Activated CD8-positive, alpha-beta T cell treated with anti-CD3 and anti-CD28 coated beads, Interleukin-2, amount 10 ng/mL, durations not matched to agents 7 days and 5 days (primary cell): ENCODE data around the gene NCOA7. TPM values are rescaled to one million over a fixed set of nuclear protein-coding genes. Genes with fewer than 3 reads are reported as not detected.
A peak's percentile ranks its signal among the peaks of the same experiment; 100 is the strongest.
"Not testable (repeated sequence)": the region's sequence is repeated elsewhere in the genome, so short reads cannot be mapped to it uniquely, and the experiment has no call there.

Experiments
- ATAC-seq: fragments of 150-1000 bp; cut with Tn5 transposase; one replicate; pipeline ENCODE4 v1.10.0; 2021; ENCODE audit warnings: moderate library complexity
- CTCF ChIA-PET: fragments of 350-600 bp; sonication (Branson Sonifier 250); formaldehyde crosslinking; loops from one replicate; lab custom pipeline; 2021; ENCODE audit warnings: antibody characterized with exemption; lab: Charles Lee
- POLR2A ChIA-PET: fragments of 350-600 bp; sonication (Branson Sonifier 250); formaldehyde crosslinking; loops from one replicate; lab custom pipeline; 2021; ENCODE audit warnings: antibody characterized with exemption; lab: Charles Lee
- DNase-seq: peaks from one replicate; pipeline ENCODE4 v3.0.0-alpha.2; 2020
- H3K27ac Mint-ChIP-seq: one replicate; pipeline ENCODE4 v1.8.0; 2021; ENCODE audit warnings: mild to moderate bottlenecking, mixed read lengths
- H3K27me3 Mint-ChIP-seq: one replicate; pipeline ENCODE4 v1.8.0; 2021; ENCODE audit warnings: low read depth, mixed read lengths
- H3K36me3 Mint-ChIP-seq: one replicate; pipeline ENCODE4 v1.8.0; 2021; ENCODE audit warnings: low read depth, mixed read lengths
- H3K4me1 Mint-ChIP-seq: one replicate; pipeline ENCODE4 v1.8.0; 2021; ENCODE audit warnings: low read depth, mixed read lengths
- H3K4me3 Mint-ChIP-seq: one replicate; pipeline ENCODE4 v1.8.0; 2021; ENCODE audit warnings: mild to moderate bottlenecking, mixed read lengths
- H3K9me3 Mint-ChIP-seq: one replicate; pipeline ENCODE4 v1.8.0; 2022; ENCODE audit warnings: mixed read lengths; ENCODE audit not compliant: insufficient read depth
- total RNA-seq, 2 experiments: library from RNA; stranded (reverse); gene quantifications; one replicate each; pipeline ENCODE4 v1.2.3, GENCODE V29; 2021

Gene NCOA7
- total RNA-seq, 2 experiments from 2014 or later = 27.8 to 31.7 TPM

DNA sequence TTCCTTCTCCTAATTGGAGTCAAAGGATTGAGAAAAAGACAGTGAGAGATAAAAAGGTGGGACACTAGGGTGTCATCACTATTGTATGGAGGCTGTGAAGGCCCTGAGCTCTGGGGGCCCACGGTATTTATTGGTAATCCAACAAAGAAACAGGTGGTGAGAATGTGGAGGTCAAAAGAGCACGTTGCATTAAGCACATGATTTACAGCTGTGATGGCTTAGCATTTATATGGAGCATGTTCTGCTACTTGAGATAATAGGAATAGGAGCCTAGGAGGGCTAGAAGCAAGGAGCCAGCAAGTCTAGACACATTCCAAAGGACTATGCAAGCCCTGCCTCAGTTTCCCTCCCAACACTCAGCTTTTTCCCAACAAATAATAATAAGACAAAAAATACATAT is 121.7 kb downstream of the NCOA7 start:
- DNase-seq, POLR2A ChIA-PET, ATAC-seq, H3K27ac Mint-ChIP-seq, H3K9me3 Mint-ChIP-seq, H3K27me3 Mint-ChIP-seq, CTCF ChIA-PET, H3K4me3 Mint-ChIP-seq: not testable (repeated sequence)
- Mint-ChIP-seq H3K4me1 (peaks cover 11% of the 10 kb centered on the region), H3K36me3 (peaks cover 28% of the 10 kb centered on the region)

DNA sequence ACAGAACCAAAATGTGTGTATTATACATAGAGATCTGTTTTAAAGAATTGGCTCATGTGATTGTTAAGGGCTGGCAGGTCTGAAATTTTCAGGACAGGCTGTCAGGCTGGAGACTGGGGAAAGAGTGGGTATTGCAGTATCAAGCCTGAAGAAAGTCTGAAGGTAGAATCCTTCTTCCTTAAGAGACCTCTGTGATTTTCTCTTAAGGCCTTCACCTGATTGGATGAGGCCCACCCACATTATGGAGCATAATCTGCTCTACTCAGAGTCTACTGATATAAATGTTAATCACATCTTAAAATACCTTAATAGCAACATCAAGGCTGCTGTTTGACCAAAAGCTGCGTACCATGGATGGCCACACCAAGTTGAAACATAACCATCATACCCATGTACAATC is 122.4 kb downstream of the NCOA7 start:
- Mint-ChIP-seq H3K9me3 (no peaks in the 10 kb centered on the region), H3K4me3 (no peak overlapping the region), H3K27me3 (no peaks in the 10 kb centered on the region), H3K4me1 (peaks cover 11% of the 10 kb centered on the region), H3K27ac (no peak overlapping the region), H3K36me3 (peaks cover 34% of the 10 kb centered on the region)
- CTCF ChIA-PET = interaction anchor here (1.8 to 3.1 kb wide), 2 partner anchors 43 to 61 kb away, joined by 4 to 24 read pairs; partner anchors contain the start of gene HINT3
- ATAC-seq (no peak), DNase-seq (no peak)
- POLR2A ChIA-PET = no interaction called here

DNA sequence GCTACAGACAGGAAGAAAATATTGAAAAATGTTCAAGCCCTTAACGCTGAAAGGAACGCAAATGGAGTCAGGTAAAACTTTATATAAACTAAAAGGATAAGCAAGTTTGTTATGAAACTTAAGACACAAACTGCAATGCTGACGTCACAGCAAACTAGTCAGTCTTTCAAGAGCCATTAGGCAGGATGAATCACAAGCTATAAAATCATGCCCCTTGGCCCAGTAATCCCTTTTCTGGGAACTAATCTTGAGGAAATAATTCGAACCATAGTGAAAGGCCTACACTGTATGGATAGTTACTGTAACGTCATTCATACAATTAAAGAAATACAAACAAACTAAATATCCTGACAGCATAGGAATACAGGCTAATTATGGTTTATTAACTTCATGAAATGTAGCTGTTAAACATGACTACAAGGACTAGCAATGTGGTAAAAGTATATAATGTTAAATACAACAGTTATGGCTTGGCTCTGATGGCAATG is 123.1 kb downstream of the NCOA7 start:
- no peak for ATAC-seq
- Mint-ChIP-seq H3K4me1 (peaks cover 18% of the 10 kb centered on the region), H3K4me3 (no peak overlapping the region), H3K9me3 (no peaks in the 10 kb centered on the region), H3K36me3 (peaks cover 38% of the 10 kb centered on the region), H3K27me3 (no peaks in the 10 kb centered on the region), H3K27ac (no peak overlapping the region)
- ChIA-PET CTCF (interaction anchor here (1.1 to 3.1 kb wide), 4 partner anchors 8 to 122 kb away, joined by 4 to 24 read pairs (median 5); partner anchors contain the start of gene HINT3), POLR2A (no interaction called here)
- no peak for DNase-seq

DNA sequence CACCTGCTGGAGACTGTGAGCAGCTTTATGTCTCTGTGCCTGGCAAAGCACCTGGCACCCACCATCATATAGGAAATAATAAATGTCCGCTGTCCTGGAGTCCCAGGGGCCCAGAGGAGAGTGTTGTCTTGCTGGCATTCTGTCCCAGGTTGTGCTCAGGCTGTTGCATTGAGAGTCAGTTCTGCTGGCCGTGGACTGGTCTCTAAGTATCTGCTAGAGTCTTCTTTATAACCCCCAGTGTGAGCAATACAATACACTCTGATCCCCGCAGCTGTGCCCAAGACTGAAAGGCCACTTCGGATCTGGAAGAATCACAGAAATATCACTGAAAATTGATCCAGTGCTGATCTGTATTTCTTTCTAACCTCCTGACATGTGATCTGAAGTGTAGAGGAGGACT is 127.5 kb downstream of the NCOA7 start:
- H3K27me3 Mint-ChIP-seq = no peaks in the 10 kb centered on the region
- ATAC-seq (no peak), DNase-seq (no peak)
- H3K4me3 Mint-ChIP-seq = no peak overlapping the region
- ChIA-PET POLR2A (interaction anchor here (0.6 to 6.6 kb wide), 7 partner anchors 39 to 1481 kb away, joined by 3 to 47 read pairs (median 5); partner anchors contain the start of genes HINT3 and NCOA7), CTCF (interaction anchor here (1.0 to 6.1 kb wide), 6 partner anchors 11 to 137 kb away, joined by 3 to 60 read pairs (median 7); partner anchors contain the start of genes HINT3 and NCOA7)
- peak overlapping the region; percentile 87 for H3K27ac Mint-ChIP-seq
- H3K36me3 Mint-ChIP-seq = peaks cover 74% of the 10 kb centered on the region
- peaks cover 33% of the 10 kb centered on the region for H3K4me1 Mint-ChIP-seq
- no peaks in the 10 kb centered on the region for H3K9me3 Mint-ChIP-seq

DNA sequence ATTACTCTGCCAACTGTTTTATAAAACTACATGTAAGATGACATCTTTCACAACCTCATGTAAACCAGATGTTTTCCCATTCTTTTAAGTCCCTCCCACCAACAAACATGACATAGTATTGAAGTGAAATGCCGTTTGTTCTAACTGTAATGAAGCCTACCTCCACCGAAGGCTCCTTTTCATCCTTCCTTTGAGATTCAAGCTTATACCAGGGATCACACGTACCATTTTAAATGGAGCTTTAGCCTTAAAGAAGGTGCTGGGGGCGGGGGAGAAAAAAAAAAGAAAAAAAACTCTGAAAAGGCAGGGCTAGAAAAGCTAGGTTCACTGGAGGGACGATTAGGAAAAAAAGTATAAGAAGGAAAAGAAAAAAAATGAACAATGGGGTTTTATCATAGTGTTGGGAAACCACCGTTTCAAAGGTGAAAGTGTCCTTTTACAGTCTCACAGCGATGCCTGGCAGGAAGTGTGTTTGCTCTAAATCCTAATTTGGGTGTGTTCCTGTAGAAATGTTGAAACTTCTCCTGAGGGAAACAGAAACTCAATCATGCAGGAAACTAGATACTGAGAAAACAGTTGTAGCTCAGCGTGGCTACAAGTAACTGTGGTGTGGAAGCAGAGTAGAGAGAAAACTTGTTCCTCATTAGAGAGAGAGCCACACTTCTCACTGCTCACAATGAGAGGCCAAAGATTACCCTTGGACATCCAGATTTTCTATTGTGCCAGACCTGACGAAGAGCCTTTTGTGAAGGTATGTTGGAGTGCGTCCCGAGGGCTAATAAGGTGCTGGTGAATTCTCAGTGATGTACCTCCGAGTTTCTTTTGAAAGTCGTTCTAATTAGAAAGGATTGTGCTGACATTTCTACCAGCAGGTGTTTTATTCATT is 128.2 kb downstream of the NCOA7 start:
- DNase-seq (peak; percentile 64), ATAC-seq (peak; percentile 93)
- Mint-ChIP-seq H3K36me3 (peaks cover 79% of the 10 kb centered on the region), H3K27me3 (no peaks in the 10 kb centered on the region), H3K9me3 (no peaks in the 10 kb centered on the region), H3K4me3 (peak overlapping the region; percentile 75), H3K4me1 (peaks cover 40% of the 10 kb centered on the region), H3K27ac (peak overlapping the region; percentile 87)
- POLR2A ChIA-PET = interaction anchor here (0.6 to 6.6 kb wide), 6 partner anchors 16 to 178 kb away, joined by 3 to 47 read pairs (median 8); partner anchors contain the start of genes HINT3 and NCOA7
- CTCF ChIA-PET = interaction anchor here (1.0 to 6.1 kb wide), 10 partner anchors 8 to 138 kb away, joined by 3 to 60 read pairs (median 6); partner anchors contain the start of genes HINT3 and NCOA7

DNA sequence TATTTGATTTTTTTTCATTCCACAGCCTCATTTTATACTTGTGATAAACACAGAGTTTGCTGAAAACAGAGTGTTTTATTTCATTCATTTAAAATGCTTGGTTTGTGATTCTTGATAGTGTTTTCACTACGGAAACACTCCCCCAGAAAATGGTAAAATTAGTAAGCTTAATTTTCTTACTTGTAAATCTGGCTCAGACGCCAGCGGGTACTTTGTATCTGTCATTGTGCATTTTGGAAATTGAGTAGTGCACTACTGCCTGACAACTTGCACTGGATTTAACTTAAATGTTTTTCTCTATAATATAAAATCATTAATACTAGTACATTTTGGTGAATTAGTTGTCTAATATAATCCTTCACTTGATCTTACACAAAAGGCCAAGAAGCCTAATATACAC is 128.9 kb downstream of the NCOA7 start:
- DNase-seq (no peak), ATAC-seq (no peak)
- no peaks in the 10 kb centered on the region for H3K9me3 Mint-ChIP-seq
- ChIA-PET CTCF (interaction anchor here (1.0 to 6.1 kb wide), 10 partner anchors 9 to 139 kb away, joined by 3 to 60 read pairs (median 6); partner anchors contain the start of genes HINT3 and NCOA7), POLR2A (interaction anchor here (0.8 to 6.6 kb wide), 4 partner anchors 15 to 138 kb away, joined by 3 to 47 read pairs (median 12); partner anchors contain the start of genes HINT3 and NCOA7)
- H3K27me3 Mint-ChIP-seq = no peaks in the 10 kb centered on the region
- H3K36me3 Mint-ChIP-seq = peaks cover 83% of the 10 kb centered on the region
- H3K4me3 Mint-ChIP-seq = peak overlapping the region; percentile 75
- peak overlapping the region; percentile 87 for H3K27ac Mint-ChIP-seq
- H3K4me1 Mint-ChIP-seq = peaks cover 47% of the 10 kb centered on the region

DNA sequence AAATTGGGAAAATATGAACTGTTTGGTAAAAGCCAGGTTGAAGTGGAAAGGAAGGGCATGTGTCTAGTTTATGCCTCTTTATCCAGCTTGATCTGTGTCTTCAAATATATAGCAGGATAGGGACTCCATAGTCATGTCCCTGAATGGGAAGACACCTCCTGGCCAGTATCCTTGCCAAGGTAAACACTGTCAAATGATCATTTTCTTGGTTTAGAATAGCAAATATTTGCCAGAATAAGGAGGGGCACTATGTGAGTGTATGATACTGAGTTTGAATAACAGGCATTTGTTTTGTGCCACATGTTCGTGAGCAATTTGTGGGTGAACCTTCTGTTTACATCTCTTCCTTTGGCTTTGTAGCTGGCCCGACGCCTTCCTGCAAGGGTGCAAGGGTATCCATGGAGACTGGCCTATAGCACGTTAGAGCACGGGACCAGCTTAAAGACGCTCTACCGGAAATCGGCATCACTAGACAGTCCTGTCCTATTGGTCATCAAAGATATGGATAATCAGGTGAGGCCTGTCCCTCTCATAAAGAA is 131.6 kb downstream of the NCOA7 start:
- ChIA-PET CTCF (interaction anchor here (0.7 to 6.5 kb wide), 7 partner anchors 10 to 131 kb away, joined by 3 to 46 read pairs (median 3); partner anchors contain the start of genes HINT3 and NCOA7), POLR2A (interaction anchor here (2.2 kb wide), 1 partner anchor 34 kb away, joined by 9 read pairs; the partner anchor contains the start of gene HINT3)
- no peaks in the 10 kb centered on the region for H3K27me3 Mint-ChIP-seq
- no peak overlapping the region for H3K27ac Mint-ChIP-seq
- H3K36me3 Mint-ChIP-seq = peaks cover 76% of the 10 kb centered on the region
- no peak for DNase-seq
- H3K4me1 Mint-ChIP-seq = peaks cover 54% of the 10 kb centered on the region
- no peak for ATAC-seq
- H3K4me3 Mint-ChIP-seq = no peak overlapping the region
- H3K9me3 Mint-ChIP-seq = no peaks in the 10 kb centered on the region

DNA sequence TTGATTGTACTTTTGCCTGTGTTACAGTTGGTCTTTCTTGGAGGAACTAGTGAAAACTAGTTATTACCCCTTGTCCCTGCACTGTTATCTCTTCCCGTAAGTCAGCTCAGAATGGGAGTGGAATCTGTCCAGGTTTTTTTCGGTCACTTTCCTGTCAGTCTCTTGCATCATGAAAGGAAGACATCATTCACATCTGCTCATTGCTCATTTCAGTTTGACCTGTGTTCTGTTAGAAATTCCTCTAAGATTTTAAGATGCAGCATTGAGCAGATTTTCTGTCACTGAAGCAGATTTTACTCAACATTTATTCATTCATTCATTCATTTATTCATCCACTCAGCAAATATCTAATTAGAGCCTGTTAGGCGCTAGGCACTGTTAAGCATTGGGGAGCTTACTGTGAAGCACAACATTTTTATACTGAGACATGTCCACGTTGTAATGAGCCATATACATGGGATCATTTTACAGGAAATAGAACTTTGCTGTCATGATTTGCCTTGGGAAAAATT is 132.7 kb downstream of the NCOA7 start:
- Mint-ChIP-seq H3K27me3 (no peaks in the 10 kb centered on the region), H3K4me3 (no peak overlapping the region), H3K4me1 (peaks cover 52% of the 10 kb centered on the region), H3K27ac (peak overlapping the region; percentile 75), H3K36me3 (peaks cover 77% of the 10 kb centered on the region), H3K9me3 (no peaks in the 10 kb centered on the region)
- ChIA-PET CTCF (interaction anchor here (0.7 to 6.5 kb wide), 9 partner anchors 17 to 132 kb away, joined by 3 to 46 read pairs (median 4); partner anchors contain the start of genes HINT3 and NCOA7), POLR2A (interaction anchor here (2.2 to 2.6 kb wide), 2 partner anchors 33 to 133 kb away, joined by 9 to 11 read pairs; partner anchors contain the start of genes HINT3 and NCOA7)
- DNase-seq = no peak
- ATAC-seq = no peak

DNA sequence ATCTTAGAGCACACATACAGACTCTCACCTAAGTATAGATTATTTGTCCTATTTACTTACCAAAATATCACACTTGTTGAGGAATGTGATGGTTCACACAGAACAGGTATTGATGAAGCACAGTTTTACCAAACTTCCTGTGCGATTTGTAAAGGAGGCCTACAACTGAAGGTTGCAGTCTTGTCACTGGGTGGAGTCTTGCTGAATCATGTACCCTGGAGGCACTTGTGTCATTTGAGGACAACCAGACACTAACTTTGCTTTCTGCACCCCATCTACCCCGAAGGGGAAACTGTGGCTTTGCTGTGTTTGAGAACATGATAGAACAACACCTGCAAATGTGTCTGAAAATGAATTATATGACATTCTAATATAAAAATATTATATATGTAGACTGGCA is 133.4 kb downstream of the NCOA7 start:
- Mint-ChIP-seq H3K4me3 (no peak overlapping the region), H3K9me3 (no peaks in the 10 kb centered on the region), H3K27me3 (no peaks in the 10 kb centered on the region), H3K27ac (peak overlapping the region; percentile 81), H3K4me1 (peaks cover 44% of the 10 kb centered on the region), H3K36me3 (peaks cover 74% of the 10 kb centered on the region)
- ChIA-PET CTCF (interaction anchor here (0.7 to 6.5 kb wide), 12 partner anchors 17 to 143 kb away, joined by 3 to 46 read pairs (median 4); partner anchors contain the start of genes HINT3 and NCOA7), POLR2A (interaction anchor here (1.1 to 2.6 kb wide), 4 partner anchors 10 to 143 kb away, joined by 3 to 11 read pairs (median 6); partner anchors contain the start of genes HINT3 and NCOA7)
- DNase-seq = peak; percentile 41
- ATAC-seq = peak; percentile 65

DNA sequence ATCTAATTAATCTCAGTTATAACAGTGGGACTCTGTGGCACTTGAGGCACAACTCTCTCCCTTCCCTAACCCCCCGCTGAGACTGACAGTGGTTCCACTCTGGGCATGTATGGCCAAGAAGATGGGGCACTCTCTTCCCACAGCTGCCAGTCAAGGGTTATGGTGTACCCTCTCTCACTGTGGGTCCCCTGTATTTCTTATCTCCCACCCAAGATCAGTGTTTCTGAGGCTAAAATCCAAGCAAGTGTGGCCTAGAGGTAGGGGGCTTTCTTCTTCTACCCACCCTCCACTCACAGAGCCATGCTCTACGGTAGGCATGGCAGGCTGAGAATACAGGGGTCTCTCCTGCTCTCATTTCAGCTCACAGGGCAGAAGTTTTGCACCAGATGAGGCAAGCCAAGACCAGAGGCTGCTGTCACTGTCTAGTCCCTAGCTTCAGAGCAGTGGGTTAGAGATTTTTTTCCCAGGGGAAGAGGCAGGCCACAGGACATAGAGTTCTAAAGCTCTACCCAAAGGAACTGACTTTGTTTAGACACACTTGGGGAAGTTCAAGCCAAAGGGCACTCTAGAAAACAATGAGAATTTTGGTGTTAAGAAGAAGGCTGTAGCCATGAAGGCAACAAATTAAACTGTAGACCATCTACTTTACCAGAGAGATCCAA is 134.1 kb downstream of the NCOA7 start:
- ChIA-PET CTCF (interaction anchor here (0.8 to 6.5 kb wide), 9 partner anchors 18 to 144 kb away, joined by 3 to 46 read pairs (median 5); partner anchors contain the start of genes HINT3 and NCOA7), POLR2A (interaction anchor here (1.1 to 2.6 kb wide), 3 partner anchors 9 to 144 kb away, joined by 3 to 11 read pairs (median 3); partner anchors contain the start of gene NCOA7)
- no peaks in the 10 kb centered on the region for H3K27me3 Mint-ChIP-seq
- DNase-seq (no peak), ATAC-seq (no peak)
- peaks cover 41% of the 10 kb centered on the region for H3K4me1 Mint-ChIP-seq
- H3K36me3 Mint-ChIP-seq = peaks cover 72% of the 10 kb centered on the region
- H3K27ac Mint-ChIP-seq = peak overlapping the region; percentile 81
- no peaks in the 10 kb centered on the region for H3K9me3 Mint-ChIP-seq
- no peak overlapping the region for H3K4me3 Mint-ChIP-seq
